ENCODE measurements around the gene ZNF775.

Gene ZNF775

DNA sequence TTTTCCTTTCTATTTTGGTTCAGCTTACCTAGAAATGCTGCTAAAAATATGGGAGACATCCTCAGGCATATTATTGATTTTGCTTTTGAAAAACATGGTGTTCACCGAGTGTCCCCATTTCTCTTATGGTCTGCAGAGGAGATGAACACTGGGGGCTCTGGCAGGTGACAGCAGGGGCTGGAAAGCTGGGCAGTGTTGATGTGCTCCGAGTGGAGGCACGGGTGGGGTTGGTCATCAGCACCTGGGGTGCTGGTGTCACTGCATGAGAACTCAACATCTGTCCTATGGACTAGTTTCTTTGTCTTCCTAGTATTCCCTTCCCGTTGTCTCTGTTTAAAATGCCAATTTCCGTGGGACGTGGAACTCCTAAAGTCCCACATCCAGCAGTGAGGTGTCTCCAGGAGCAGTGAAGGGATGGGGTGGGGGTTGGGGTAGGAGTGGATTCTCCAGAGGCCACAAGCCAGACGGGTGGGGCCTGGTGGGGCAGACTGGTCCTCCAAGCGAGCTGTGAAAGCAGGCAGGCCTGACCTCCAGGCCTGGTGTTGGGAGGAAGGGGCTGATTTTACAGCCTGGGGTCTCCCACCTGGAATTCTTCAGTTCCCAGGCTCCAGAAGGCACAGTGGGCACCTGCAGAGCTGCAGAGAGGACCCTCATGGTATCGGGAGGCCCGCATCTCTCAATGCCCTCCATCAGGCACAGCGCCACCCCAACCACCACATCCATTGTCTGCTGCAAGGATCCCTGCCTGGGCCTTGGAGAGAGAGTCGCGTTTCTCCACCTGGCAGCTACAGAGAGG lies 24.4 kb downstream of the ZNF775 start:
- TF ChIP-seq JUND (IDR thresholded peaks at IDR 0.05; ENCODE audit: low read depth): no peak
- in situ Hi-C loops (cut with HindIII; ENCODE audit: low pct_unique_long_range_greater_than_20kb, low sequenced_read_pairs): no loop called here
- no peak for DNase-seq (ENCODE audit: low read depth in 1 of 2, low spot score in 1 of 2)

DNA sequence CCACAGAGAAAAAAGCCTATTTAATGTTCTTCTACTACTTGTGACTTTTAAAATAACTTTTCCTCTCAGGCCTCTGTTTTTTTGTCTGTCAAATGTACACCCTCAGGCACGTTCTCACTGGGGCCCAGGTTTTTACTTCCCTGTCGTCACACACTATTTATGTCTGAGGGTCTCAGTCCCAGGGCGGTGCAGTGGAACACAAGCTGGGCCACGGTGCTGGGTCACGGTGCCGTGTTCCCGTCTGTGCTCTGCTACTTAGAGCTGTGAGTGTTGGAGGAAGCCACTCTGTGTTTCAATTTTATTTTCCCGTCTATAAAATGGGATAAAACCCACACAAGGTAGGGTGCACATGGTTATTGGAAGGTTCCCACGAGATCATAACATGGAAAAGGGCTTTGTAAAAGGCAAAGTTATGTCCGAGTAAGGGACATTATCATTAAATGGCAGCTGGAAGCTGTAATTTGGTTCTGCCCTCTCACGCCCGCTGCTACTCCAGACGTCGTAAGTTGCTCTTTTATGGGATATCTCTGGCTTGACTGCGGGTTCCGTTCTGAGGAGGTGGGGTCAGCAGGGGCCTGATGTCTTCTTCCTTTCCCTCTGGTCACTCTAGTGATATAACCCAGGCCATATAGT lies 25.2 kb downstream of the ZNF775 start:
- in situ Hi-C loops (cut with HindIII; ENCODE audit: low pct_unique_long_range_greater_than_20kb, low sequenced_read_pairs): no loop called here
- no peak for DNase-seq (ENCODE audit: low read depth in 1 of 2, low spot score in 1 of 2)
- no peak for TF ChIP-seq JUND (IDR thresholded peaks at IDR 0.05; ENCODE audit: low read depth)

DNA sequence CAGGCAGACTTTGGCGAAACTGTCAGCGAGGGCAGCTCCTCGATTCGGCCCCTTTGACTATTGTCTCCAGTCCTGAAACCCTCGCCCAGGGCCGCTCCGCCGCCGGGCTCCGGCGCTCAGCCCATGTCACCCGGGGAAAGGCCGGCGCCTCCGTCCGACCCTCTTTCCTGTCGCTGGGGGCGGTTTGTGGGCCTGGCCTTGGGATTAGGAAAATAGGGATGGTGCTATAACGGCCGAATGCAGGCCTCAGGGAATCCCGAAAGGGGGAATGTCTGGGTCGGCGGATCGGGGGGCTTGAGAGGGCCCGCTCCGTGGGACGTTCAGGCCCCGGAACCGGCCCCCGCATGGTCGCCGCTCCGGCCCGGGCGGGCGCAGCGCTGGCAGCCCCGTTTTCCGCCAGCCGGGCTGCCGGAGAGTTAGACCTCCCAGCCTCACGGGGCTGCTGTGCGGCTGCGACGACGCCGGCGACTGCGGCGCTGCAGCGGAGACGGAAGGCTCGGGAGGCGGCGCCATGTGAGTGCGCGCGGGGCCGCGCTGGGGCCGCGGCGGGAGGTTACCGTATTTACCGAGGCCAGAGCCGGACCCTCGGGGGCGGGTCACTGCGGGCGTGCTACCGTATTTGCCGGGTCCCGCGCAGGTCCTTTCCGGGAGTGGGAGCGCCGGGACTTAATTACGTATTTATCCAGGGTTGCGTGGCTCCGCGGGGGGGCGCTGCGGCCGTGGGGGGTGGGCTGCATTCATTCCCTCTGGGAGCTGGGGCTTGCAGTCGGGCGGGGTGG lies 25.9 kb downstream of the ZNF775 start:
- in situ Hi-C loops (cut with HindIII; ENCODE audit: low pct_unique_long_range_greater_than_20kb, low sequenced_read_pairs): no loop called here
- DNase-seq (ENCODE audit: low read depth in 1 of 2, low spot score in 1 of 2): peak; percentile 84 to 88
- no peak for TF ChIP-seq JUND (IDR thresholded peaks at IDR 0.05; ENCODE audit: low read depth)

DNA sequence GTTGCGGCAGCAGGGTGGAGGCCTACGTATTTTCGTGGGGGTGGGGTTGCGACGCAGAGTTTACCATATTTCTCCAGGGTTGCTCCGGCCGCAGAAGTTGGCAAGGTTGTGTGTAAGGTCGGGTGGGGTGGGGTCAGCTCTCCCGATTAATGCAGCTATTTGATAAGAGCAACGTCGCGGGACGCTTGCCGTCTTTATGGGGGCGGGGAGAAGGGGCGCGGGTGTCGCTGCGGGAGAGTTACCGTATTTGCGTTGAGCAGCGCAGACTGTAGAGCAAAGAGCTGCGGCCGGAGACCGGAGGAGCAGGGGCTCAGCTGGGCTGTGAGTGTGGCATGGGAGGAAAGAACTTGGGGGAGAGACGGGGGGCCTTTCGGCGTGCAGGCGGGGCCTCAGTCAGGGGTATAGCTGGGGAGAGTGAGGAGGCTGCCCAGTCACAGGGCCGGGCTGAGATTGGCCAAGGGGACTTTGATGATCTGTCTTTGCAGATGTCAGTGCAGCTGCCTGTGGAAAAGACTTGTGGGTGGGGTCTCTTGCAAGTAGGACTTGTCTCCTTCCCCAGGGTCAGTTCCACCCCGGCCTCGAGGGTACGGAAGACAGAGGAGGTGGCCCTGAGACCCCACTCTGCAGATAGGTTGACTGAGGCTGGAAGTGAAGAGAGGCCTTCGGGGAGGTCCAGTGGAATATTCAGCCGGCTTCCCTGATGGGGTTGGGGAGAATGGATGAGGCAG lies 26.6 kb downstream of the ZNF775 start:
- TF ChIP-seq JUND (IDR thresholded peaks at IDR 0.05; ENCODE audit: low read depth): no peak
- in situ Hi-C loops (cut with HindIII; ENCODE audit: low pct_unique_long_range_greater_than_20kb, low sequenced_read_pairs): no loop called here
- peak in 1 of 2 experiments; percentile 42 for DNase-seq (ENCODE audit: low read depth in 1 of 2, low spot score in 1 of 2)

DNA sequence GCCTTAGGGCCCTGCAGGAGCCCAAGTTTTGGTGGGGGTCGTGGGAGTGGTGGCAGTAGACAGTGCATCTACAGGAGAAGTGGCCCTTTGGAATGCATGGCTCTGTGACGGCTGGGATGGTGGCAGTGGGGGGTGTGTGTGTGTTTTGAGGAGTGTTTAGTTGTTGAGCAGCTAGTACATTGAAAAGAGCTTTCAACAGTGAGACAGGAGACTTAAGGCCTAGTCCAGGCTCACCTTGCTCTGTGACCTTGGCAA lies 27.1 kb downstream of the ZNF775 start:
- DNase-seq (ENCODE audit: low read depth in 1 of 2, low spot score in 1 of 2): no peak
- TF ChIP-seq JUND (IDR thresholded peaks at IDR 0.05; ENCODE audit: low read depth): no peak
- in situ Hi-C loops (cut with HindIII; ENCODE audit: low pct_unique_long_range_greater_than_20kb, low sequenced_read_pairs): no loop called here

DNA sequence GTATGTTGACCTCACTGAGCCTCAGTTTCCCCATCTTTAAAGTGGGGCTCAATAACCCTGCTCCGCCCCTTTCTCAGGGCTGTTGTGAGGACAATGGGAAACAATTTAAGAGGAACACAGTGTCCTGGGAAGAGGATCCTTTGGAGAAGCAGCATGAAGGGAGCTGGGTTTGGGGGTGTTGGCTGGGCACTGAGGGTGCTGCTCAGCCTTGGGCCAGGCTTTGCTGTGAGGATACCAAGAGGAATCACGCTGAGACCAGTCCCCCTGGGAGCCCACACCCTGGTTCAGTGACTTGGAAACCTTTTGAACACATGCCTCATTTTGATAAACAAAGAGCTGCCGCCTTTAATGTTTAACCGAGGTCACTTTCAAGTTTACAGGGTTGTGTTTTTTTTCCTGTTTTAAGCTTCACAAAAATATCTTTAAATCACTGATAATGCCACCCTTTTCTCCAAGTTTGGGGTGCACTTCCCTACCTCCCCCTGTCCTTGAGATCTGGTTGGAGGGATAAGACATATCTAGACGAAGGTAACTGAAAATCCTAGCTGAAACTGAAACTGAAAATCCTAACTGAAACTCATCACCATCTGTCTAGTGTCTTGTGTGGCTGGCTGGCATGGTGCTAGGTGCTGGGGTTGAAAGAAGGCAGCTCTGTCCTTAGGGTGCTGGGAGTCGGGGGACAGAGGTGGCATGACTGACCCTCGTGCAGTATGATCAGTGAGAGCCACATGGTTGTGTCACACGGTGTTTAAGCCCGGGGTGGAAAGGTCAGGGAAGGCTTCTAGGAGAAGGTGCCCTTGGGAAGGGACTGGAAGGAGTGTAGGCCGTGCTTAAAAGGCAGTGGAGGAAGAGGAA lies 27.7 kb downstream of the ZNF775 start:
- in situ Hi-C loops (cut with HindIII; ENCODE audit: low pct_unique_long_range_greater_than_20kb, low sequenced_read_pairs): no loop called here
- no peak for DNase-seq (ENCODE audit: low read depth in 1 of 2, low spot score in 1 of 2)

DNA sequence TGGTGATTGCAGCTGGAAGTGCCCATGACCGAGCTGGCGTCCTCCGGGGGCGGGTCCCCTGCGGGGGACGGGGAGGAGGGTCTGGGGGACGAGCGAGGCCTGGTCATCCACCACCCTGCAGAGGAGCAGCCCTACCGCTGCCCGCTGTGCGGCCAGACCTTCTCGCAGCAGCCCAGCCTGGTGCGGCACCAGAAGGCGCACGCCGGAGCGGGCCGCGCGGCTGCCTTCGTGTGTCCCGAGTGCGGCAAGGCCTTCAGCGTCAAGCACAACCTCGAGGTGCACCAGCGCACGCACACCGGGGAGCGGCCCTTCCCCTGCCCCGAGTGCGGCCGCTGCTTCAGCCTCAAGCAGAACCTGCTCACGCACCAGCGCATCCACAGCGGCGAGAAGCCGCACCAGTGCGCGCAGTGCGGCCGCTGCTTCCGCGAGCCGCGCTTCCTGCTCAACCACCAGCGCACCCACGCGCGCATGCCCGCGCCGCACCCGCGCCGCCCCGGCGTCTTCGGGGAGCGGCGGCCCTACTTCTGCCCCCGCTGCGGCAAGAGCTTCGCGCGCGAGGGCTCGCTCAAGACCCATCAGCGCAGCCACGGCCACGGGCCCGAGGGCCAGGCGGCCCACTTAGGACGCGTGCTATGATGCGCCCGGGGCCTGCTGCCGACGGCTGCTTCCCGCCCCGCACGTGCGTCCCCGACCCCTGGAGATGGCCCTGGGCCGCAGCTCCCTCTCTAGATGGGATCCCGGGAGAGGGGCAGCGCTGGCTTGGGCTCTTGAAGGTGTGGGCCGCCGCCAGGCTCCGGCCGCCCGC lies 28.7 kb downstream of the ZNF775 start:
- no peak for DNase-seq (ENCODE audit: low read depth in 1 of 2, low spot score in 1 of 2)
- in situ Hi-C loops (cut with HindIII; ENCODE audit: low pct_unique_long_range_greater_than_20kb, low sequenced_read_pairs): no loop called here
- no peak for TF ChIP-seq JUND (IDR thresholded peaks at IDR 0.05; ENCODE audit: low read depth)

More for the DNA sequence above, 27.7 kb downstream of the ZNF775 start:
- no peak for TF ChIP-seq JUND (IDR thresholded peaks at IDR 0.05; ENCODE audit: low read depth)

DNA sequence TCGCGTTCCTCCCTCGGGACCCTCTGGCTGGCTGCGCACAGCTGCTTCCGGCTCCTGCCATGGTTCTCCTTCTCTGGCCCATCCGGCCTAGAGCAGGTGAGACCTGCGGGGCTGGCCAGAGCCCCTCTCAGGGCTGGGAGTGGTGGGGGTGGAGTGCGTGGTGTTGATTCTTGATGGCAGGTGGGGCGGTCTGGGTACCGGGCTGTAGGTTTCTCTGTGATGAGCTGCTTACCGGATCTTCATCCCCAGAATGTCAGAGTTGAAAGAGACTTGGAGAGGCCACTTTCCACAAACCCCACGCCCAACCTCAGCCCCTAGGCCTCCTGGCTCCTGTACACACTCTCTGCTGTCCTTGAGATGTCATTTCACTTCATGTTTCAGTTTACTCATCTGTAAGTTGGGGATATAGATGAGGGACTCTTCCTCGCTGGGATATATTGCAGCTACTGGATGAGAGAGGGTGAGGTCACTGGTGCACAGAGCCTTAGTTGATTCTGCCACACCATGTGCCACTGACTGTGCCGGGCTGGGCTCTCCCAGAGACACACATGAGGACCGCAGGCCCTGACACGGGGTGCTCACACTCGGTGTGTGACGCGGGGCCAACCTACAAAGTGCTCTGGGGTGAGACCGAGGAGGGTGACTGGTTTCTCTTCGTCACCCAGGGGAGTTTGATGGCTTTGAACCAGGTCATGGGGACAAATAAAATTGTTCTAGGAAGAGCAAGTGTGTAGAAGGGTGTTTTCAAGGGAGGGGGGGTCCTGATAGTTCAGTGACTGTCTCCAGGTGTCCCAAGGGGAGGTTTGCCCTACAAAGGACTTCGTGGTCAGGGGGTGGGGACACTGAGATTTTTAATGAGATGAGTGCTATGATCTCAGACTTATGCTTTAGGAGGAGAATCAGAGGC lies 29.5 kb downstream of the ZNF775 start:
- no peak for TF ChIP-seq JUND (IDR thresholded peaks at IDR 0.05; ENCODE audit: low read depth)
- DNase-seq (ENCODE audit: low read depth in 1 of 2, low spot score in 1 of 2): no peak
- in situ Hi-C loops (cut with HindIII; ENCODE audit: low pct_unique_long_range_greater_than_20kb, low sequenced_read_pairs): no loop called here

DNA sequence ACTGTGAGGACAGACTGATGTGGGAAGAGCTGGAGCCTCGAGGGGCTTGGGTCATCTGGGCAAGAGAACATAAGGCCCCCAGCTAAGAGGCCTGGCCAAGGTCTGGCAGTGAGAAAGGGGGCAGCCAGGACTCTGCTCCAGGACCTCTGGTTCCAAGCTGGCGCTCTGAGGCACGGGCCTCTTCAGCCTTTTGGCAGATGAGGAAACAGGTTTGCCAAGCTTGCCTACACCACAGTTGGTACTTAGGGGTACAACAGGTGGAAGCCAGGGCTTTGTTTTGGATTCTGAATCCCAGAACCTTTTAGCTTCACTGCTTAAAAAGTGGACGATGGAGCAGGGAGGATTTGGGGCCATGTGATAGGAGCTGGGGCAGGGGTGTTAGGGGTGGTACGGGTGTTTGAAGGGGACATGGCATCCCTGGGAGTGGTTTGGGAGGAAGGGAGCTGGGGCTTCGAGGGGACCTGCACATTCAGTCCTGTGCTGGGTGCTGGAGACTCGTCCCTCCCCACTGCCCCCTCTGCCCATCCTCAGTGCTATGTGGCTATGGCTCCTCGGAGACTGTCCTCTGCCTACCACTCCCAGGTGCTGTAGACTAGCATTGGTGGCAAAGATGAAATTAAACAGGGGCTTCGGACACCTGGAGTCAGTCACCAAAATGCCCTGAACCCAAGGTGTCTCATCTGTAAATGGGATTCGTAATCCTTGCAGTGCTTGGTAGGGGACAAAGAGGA lies 30.3 kb downstream of the ZNF775 start:
- no peak for TF ChIP-seq JUND (IDR thresholded peaks at IDR 0.05; ENCODE audit: low read depth)
- in situ Hi-C loops (cut with HindIII; ENCODE audit: low pct_unique_long_range_greater_than_20kb, low sequenced_read_pairs): no loop called here
- peak in 1 of 2 experiments; percentile 33 for DNase-seq (ENCODE audit: low read depth in 1 of 2, low spot score in 1 of 2)

DNA sequence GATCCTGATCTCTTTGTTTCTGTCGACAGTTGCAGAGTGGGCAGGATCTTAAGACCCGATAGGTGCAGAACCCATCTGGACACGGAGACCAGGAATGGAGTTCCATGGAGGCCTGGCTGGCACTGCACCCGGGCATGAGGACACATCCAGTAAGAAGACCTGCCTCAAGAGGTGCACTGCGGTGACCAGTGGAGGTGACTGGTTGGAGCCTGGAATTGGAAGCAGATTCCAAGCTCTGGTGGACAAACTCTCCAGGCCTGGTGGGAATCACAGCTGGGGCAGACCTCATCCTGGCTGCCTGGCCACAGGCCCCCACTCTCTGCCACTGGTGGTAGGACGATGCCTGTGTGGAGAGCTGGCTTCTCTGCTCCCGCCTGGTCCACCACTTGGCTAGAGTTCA lies 31.0 kb downstream of the ZNF775 start:
- DNase-seq (ENCODE audit: low read depth in 1 of 2, low spot score in 1 of 2): no peak
- in situ Hi-C loops (cut with HindIII; ENCODE audit: low pct_unique_long_range_greater_than_20kb, low sequenced_read_pairs): no loop called here
- TF ChIP-seq JUND (IDR thresholded peaks at IDR 0.05; ENCODE audit: low read depth): no peak

All from T47D (cell line).